Heart left ventricle (tissue), 13 donors: ENCODE measurements around the gene LRP1B.

Source experiments
- CTCF ChIP-seq, 12 donors: fragments of 200-600 bp; sonication (generic) in 4 of 12; IDR thresholded peaks; one replicate each; pipeline versions ENCODE4 v1.5.0 to v1.8.0; 2018 to 2022; ENCODE audit warnings: antibody characterized with exemption in 12 of 12, mild to moderate bottlenecking in 5 of 12
- POLR2A ChIP-seq, 2 donors: fragments of 450-650 bp; IDR thresholded peaks; one replicate each; pipeline ENCODE4 v1.6.1; 2017; ENCODE audit warnings: antibody characterized with exemption in 2 of 2, mild to moderate bottlenecking in 2 of 2, moderate library complexity in 2 of 2
- donor health status: ischemic (EF 13 %, LVEDD 7.1; RV severe dilation, severe dysfunction).
- donor health status: DM: no; HTN: yes; CAD: no.
- donor health status: DM: no; HTN: no; CAD: no.
- donor health status: ischemic (EF 25% LVEDD 6.9; RV normal size, moderate dysfunction).
- donor health status: ischemic (EF 25% LVEDD 5.7; RV mildly dilated, moderate dysfunction).
- donor health status: ischemic (EF 35%, LVEDD 5.7; RV mildly dilated, moderate dysfunction).
- donor health status: nonischemic (EF 11% LVEDD 7.7; RV severe dilation, severe dysfunction).
- donor health status: DM: yes; HTN: yes; CAD: no.
- donor health status: PGD.
- donor health status: ischemic (EF 29% LVEDD 5.4; RV normal size, mild dysfunction).
- donor health status: nonischemic (EF 23%, LVEDD 6.1; RV moderate dilation, normal function).

GRCh38 chr2:141618457-141618856, 512.4 kb downstream of the LRP1B start:
- TF ChIP-seq CTCF (IDR thresholded peaks at IDR 0.05) (no peak), POLR2A (IDR thresholded peaks at IDR 0.05) (no peak)
